H1 (cell line): ENCODE data around the gene ACVR1.

Source experiments
- ATF3 ChIP-seq: IDR thresholded peaks from 2 replicates; pipeline ENCODE4 v1.6.1; 2011; ENCODE audit warnings: low read depth, mild to moderate bottlenecking, low read length; ENCODE audit not compliant: insufficient read depth
- EGR1 ChIP-seq: IDR thresholded peaks from 2 replicates; pipeline ENCODE4 v1.6.1; 2011; ENCODE audit warnings: low read depth, low read length, borderline replicate concordance
- GTF2F1 ChIP-seq: IDR thresholded peaks from 2 replicates; pipeline ENCODE4 v1.6.1; 2012; ENCODE audit warnings: low read depth, low read length, improper control_type of control experiment, borderline replicate concordance
- POLR2AphosphoS5 ChIP-seq: IDR thresholded peaks from 2 replicates; pipeline ENCODE4 v1.6.1; 2011; ENCODE audit warnings: low read depth, low read length
- SP4 ChIP-seq: IDR thresholded peaks from 2 replicates; pipeline ENCODE4 v1.6.1; 2012; ENCODE audit warnings: low read length, inconsistent platforms
- SRF ChIP-seq: IDR thresholded peaks from 2 replicates; pipeline ENCODE4 v1.6.1; 2011; ENCODE audit warnings: mild to moderate bottlenecking, low read depth, low read length, moderate library complexity
- TAF1 ChIP-seq: IDR thresholded peaks from 2 replicates; pipeline ENCODE4 v1.6.1; 2011; ENCODE audit warnings: mild to moderate bottlenecking, low read depth, low read length
- TF ChIP-seq, protein P1 (sequence below), 3 experiments: IDR thresholded peaks; 1 replicate in 2 of 3; 2 replicates in 1 of 3; pipeline versions ENCODE4 v1.5.1 to v1.6.1; 2011; ENCODE audit warnings: low read length in 3 of 3, mild to moderate bottlenecking in 3 of 3, inconsistent platforms in 2 of 3, low read depth in 1 of 3, moderate library complexity in 1 of 3; ENCODE audit not compliant: insufficient read depth in 1 of 3; ENCODE audit errors: control extremely low read depth in 1 of 3

DNA sequence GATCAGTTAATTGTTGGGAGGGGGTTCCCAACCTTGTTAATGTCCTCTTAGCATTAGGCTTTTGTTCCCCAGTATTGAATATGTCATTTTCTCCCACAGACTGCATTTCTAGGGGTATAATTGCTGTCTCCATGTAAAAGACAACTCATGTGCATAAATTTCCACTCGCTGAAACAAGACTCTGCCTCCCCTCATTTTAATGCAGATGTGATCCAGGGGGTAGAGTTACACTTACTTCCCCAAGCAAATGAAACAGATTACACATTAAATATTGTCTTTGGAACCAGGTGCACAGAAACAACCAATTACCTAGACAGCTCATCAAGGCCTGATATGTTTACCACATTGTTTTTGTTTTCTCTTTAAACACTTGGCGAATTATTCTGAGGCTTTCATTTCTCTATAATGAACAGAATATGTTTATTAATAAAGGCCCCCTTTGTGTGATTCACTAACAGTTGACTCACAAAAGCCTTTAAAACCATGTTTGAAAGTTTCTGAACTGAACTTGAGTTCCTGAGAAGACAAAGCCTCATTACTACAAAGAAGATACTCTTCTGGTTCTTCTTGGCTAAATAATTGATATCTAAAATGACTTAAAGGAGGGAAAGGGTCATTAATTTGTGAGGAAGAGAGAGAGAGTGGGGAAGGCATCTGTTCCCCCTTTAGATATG, 15.0 kb upstream of the ACVR1 start:
- TF ChIP-seq POLR2AphosphoS5 (no peak), ATF3 (no peak), GTF2F1 (no peak), SRF (no peak), TAF1 (no peak), SP4 (no peak), EGR1 (no peak)
- TF ChIP-seq, protein P1, sequence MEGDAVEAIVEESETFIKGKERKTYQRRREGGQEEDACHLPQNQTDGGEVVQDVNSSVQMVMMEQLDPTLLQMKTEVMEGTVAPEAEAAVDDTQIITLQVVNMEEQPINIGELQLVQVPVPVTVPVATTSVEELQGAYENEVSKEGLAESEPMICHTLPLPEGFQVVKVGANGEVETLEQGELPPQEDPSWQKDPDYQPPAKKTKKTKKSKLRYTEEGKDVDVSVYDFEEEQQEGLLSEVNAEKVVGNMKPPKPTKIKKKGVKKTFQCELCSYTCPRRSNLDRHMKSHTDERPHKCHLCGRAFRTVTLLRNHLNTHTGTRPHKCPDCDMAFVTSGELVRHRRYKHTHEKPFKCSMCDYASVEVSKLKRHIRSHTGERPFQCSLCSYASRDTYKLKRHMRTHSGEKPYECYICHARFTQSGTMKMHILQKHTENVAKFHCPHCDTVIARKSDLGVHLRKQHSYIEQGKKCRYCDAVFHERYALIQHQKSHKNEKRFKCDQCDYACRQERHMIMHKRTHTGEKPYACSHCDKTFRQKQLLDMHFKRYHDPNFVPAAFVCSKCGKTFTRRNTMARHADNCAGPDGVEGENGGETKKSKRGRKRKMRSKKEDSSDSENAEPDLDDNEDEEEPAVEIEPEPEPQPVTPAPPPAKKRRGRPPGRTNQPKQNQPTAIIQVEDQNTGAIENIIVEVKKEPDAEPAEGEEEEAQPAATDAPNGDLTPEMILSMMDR (IDR thresholded peaks at IDR 0.05; ENCODE audit: control extremely low read depth in 1 of 3, insufficient read depth in 1 of 3, low read depth in 1 of 3, low read length in 3 of 3): no peak
